HEK293T (cell line): ENCODE results near the gene MYO7A.

Source experiments
- ELF4 ChIP-seq: fragments of 450-650 bp; IDR thresholded peaks from 2 replicates; pipeline ENCODE4 v1.6.1; 2017; ENCODE audit warnings: antibody characterized with exemption
- FOXM1 ChIP-seq: fragments of 450-650 bp; IDR thresholded peaks from 2 replicates; pipeline ENCODE4 v1.6.1; 2017; ENCODE audit warnings: mild to moderate bottlenecking, borderline replicate concordance
- HDGF ChIP-seq: fragments of 450-650 bp; IDR thresholded peaks from 2 replicates; pipeline ENCODE4 v1.6.1; 2017; ENCODE audit warnings: antibody characterized with exemption, borderline replicate concordance
- L3MBTL2 ChIP-seq: fragments of 450-650 bp; conservative IDR thresholded peaks from 2 replicates; pipeline ENCODE4 v1.6.1; 2016; ENCODE audit warnings: mild to moderate bottlenecking
- LEF1 ChIP-seq: fragments of 450-650 bp; IDR thresholded peaks from 2 replicates; pipeline ENCODE4 v1.6.1; 2017; ENCODE audit warnings: mild to moderate bottlenecking, borderline replicate concordance
- NFRKB ChIP-seq: fragments of 450-650 bp; IDR thresholded peaks from 2 replicates; pipeline ENCODE4 v1.6.1; 2016; ENCODE audit warnings: mild to moderate bottlenecking, moderate library complexity
- SUZ12 ChIP-seq: fragments of 450-650 bp; IDR thresholded peaks from 2 replicates; pipeline ENCODE4 v1.6.1; 2016; ENCODE audit warnings: mild to moderate bottlenecking
- ZNF384 ChIP-seq: fragments of 450-650 bp; IDR thresholded peaks from 2 replicates; pipeline ENCODE4 v1.6.1; 2016

GRCh38 chr11:77167791-77168190, 39.7 kb downstream of the MYO7A start:
- no peak for TF ChIP-seq HDGF
- TF ChIP-seq L3MBTL2, result no peak
- no peak for TF ChIP-seq NFRKB
- TF ChIP-seq LEF1, result no peak
- no peak for TF ChIP-seq SUZ12
- no peak for TF ChIP-seq ZNF384
- no peak for TF ChIP-seq ELF4
- no peak for TF ChIP-seq FOXM1
